ENCODE measurements around the gene SYNCRIP. TPM values are rescaled to one million over a fixed set of nuclear protein-coding genes. Genes with fewer than 3 reads are reported as not detected.
"Not testable (repeated sequence)": the region's sequence is repeated elsewhere in the genome, so short reads cannot be mapped to it uniquely, and the experiment has no call there.

SYNCRIP gene
- total RNA-seq, 1 donor from 2014 or later: 197 TPM

GRCh38 chr6:85580878-85581267 lies 61.8 kb downstream of the SYNCRIP start:
- Mint-ChIP-seq H3K4me1 (ENCODE audit: low read depth) (peaks cover 13% of the 10 kb centered on the region), H3K4me3 (ENCODE audit: low read depth) (no peak overlapping the region), H3K9me3 (peaks cover 49% of the 10 kb centered on the region), H3K27ac (no peak overlapping the region), H3K27me3 (ENCODE audit: low read depth) (no peaks in the 10 kb centered on the region), H3K36me3 (ENCODE audit: low read depth) (peaks cover 61% of the 10 kb centered on the region)
- no peak for DNase-seq (ENCODE audit: low spot score)
- intact Hi-C loops (cut with micrococcal nuclease): no loop called here

- H3K4me1 Mint-ChIP-seq (ENCODE audit: low read depth): peaks cover 15% of the 10 kb centered on the region
- peaks cover 55% of the 10 kb centered on the region for H3K36me3 Mint-ChIP-seq (ENCODE audit: low read depth)
- no peak overlapping the region for H3K27ac Mint-ChIP-seq
- DNase-seq (ENCODE audit: low spot score): no peak
- H3K9me3 Mint-ChIP-seq: peaks cover 44% of the 10 kb centered on the region
- no peaks in the 10 kb centered on the region for H3K27me3 Mint-ChIP-seq (ENCODE audit: low read depth)
- intact Hi-C loops (cut with micrococcal nuclease): no loop called here
- no peak overlapping the region for H3K4me3 Mint-ChIP-seq (ENCODE audit: low read depth)
Measured at GRCh38 chr6:85580118-85580877, 62.4 kb downstream of the SYNCRIP start.

- intact Hi-C loops (cut with micrococcal nuclease): no loop called here
- Mint-ChIP-seq H3K27me3 (ENCODE audit: low read depth) (no peaks in the 10 kb centered on the region), H3K9me3 (peaks cover 36% of the 10 kb centered on the region), H3K4me3 (ENCODE audit: low read depth) (no peak overlapping the region), H3K36me3 (ENCODE audit: low read depth) (peaks cover 48% of the 10 kb centered on the region), H3K4me1 (ENCODE audit: low read depth) (peaks cover 15% of the 10 kb centered on the region), H3K27ac (no peak overlapping the region)
- no peak for DNase-seq (ENCODE audit: low spot score)
Measured at GRCh38 chr6:85579581-85579980, 63.1 kb downstream of the SYNCRIP start.

DNA sequence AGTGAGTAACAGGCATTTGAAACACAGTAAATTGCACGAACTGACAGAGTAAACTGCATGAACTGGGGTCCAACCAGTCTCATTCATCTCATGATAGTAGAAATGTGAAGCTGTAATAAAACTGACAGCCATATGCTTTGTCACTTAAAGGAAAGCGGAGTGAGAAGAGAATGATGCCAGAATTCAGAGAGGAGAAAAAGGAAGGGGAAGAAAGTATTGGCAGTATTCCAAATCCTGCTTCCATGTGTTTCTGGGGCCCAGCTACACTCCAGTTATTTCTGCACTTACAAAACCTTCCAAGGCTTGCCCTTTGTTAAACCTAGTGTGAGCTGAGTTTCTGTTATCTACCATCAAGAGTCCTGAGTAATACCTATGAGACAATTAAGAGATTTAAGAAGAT lies 66.2 kb downstream of the SYNCRIP start:
- H3K4me1 Mint-ChIP-seq (ENCODE audit: low read depth): peaks cover 11% of the 10 kb centered on the region
- H3K36me3 Mint-ChIP-seq (ENCODE audit: low read depth): peaks cover 26% of the 10 kb centered on the region
- H3K9me3 Mint-ChIP-seq: peaks cover 5% of the 10 kb centered on the region
- intact Hi-C loops (cut with micrococcal nuclease): no loop called here
- no peak for DNase-seq (ENCODE audit: low spot score)
- H3K27ac Mint-ChIP-seq: no peak overlapping the region
- no peak overlapping the region for H3K4me3 Mint-ChIP-seq (ENCODE audit: low read depth)
- H3K27me3 Mint-ChIP-seq (ENCODE audit: low read depth): no peaks in the 10 kb centered on the region

DNA sequence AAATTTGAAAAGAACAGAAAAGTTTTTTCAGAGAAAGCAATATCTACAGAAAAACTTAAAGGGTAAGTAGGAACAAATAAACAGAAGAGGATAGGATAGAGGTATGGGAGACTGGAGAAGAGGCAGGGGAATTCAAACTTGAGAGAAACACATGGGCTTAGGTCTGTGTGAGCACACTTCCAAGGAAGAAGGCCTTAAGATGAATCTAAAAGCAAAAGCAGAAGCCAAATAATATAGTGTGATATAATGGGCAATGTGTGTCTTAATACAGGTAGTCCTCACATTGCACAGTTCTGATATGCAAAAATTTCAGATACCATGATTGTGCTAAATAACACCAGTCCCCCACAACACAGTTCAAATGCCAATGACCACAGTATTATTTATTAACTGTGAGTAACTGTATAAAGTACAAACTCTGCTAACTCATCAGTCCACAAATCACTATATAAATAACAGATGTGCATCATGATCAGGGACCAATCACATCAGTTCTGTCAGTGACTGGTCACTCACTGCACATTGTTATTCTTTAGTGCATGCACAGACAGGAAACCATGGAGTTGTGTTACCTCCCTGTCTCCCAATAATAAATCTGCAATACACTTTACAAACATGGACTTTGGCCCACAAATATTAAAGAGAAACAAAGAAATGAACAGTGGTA lies 67.6 kb downstream of the SYNCRIP start:
- no peak overlapping the region for H3K4me3 Mint-ChIP-seq (ENCODE audit: low read depth)
- no peak overlapping the region for H3K27ac Mint-ChIP-seq
- H3K36me3 Mint-ChIP-seq (ENCODE audit: low read depth): peaks cover 25% of the 10 kb centered on the region
- H3K9me3 Mint-ChIP-seq: no peaks in the 10 kb centered on the region
- no peaks in the 10 kb centered on the region for H3K27me3 Mint-ChIP-seq (ENCODE audit: low read depth)
- H3K4me1 Mint-ChIP-seq (ENCODE audit: low read depth): peaks cover 3% of the 10 kb centered on the region
- DNase-seq (ENCODE audit: low spot score): no peak
- intact Hi-C loops (cut with micrococcal nuclease): no loop called here

DNA sequence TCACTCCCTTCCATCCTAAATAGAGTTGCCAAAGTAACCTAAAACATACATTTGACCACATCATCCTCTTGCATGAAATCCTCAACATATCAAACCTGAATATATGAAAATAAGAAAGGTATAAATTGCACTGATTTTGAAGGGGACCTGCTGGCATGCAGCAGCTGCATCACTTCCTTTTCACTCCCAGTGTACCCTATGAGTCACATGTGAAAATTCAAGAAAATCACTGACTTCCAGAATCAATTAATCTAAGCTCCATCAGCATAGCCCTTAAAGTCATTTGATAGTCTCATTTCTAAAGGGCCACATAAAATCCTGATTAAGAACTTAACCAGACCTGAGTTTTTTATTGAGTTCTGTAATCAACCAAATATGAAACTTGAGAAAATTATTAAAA lies 73.4 kb downstream of the SYNCRIP start:
- no peaks in the 10 kb centered on the region for H3K27me3 Mint-ChIP-seq (ENCODE audit: low read depth)
- H3K4me1 Mint-ChIP-seq (ENCODE audit: low read depth): peaks cover 11% of the 10 kb centered on the region
- H3K36me3 Mint-ChIP-seq (ENCODE audit: low read depth): peaks cover 58% of the 10 kb centered on the region
- no peak for DNase-seq (ENCODE audit: low spot score)
- H3K9me3 Mint-ChIP-seq: peaks cover 1% of the 10 kb centered on the region
- intact Hi-C loops (cut with micrococcal nuclease): no loop called here
- no peak overlapping the region for H3K27ac Mint-ChIP-seq
- no peak overlapping the region for H3K4me3 Mint-ChIP-seq (ENCODE audit: low read depth)

DNA sequence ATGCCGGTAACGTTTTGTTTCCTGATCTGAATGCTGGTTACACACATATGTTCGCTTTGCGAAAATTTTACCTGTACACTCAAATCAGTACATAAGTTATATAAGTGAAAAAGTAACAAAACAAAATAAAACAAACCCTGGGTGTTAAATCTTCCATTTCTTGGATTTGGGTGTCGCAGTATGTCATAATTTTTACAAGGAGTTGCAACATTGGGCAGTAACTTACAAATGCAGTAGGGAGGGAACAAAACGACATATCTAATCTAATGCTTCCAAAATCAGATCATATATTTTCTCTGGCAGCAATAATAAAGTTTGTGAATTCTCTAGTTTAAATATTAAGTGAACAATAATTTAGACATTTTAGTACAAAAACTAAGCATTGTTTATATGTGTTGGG lies 74.3 kb downstream of the SYNCRIP start:
- intact Hi-C loops (cut with micrococcal nuclease): no loop called here
- no peaks in the 10 kb centered on the region for H3K27me3 Mint-ChIP-seq (ENCODE audit: low read depth)
- H3K9me3 Mint-ChIP-seq: peaks cover 5% of the 10 kb centered on the region
- H3K4me1 Mint-ChIP-seq (ENCODE audit: low read depth): peaks cover 11% of the 10 kb centered on the region
- peaks cover 67% of the 10 kb centered on the region for H3K36me3 Mint-ChIP-seq (ENCODE audit: low read depth)
- no peak overlapping the region for H3K4me3 Mint-ChIP-seq (ENCODE audit: low read depth)
- no peak overlapping the region for H3K27ac Mint-ChIP-seq
- DNase-seq (ENCODE audit: low spot score): no peak

GRCh38 chr6:85565736-85566135 lies 77.0 kb downstream of the SYNCRIP start:
- no peaks in the 10 kb centered on the region for H3K27me3 Mint-ChIP-seq (ENCODE audit: low read depth)
- peaks cover 11% of the 10 kb centered on the region for H3K4me1 Mint-ChIP-seq (ENCODE audit: low read depth)
- no peak overlapping the region for H3K27ac Mint-ChIP-seq
- intact Hi-C loops (cut with micrococcal nuclease): no loop called here
- no peak for DNase-seq (ENCODE audit: low spot score)
- H3K9me3 Mint-ChIP-seq: peaks cover 5% of the 10 kb centered on the region
- H3K36me3 Mint-ChIP-seq (ENCODE audit: low read depth): peaks cover 57% of the 10 kb centered on the region
- no peak overlapping the region for H3K4me3 Mint-ChIP-seq (ENCODE audit: low read depth)

GRCh38 chr6:85564223-85564622 lies 78.5 kb downstream of the SYNCRIP start:
- H3K27ac Mint-ChIP-seq; intact Hi-C loops (cut with micrococcal nuclease); H3K9me3 Mint-ChIP-seq; DNase-seq (ENCODE audit: low spot score); H3K4me3 Mint-ChIP-seq (ENCODE audit: low read depth); H3K4me1 Mint-ChIP-seq (ENCODE audit: low read depth); H3K27me3 Mint-ChIP-seq (ENCODE audit: low read depth): not testable (repeated sequence)
- peaks cover 60% of the 10 kb centered on the region for H3K36me3 Mint-ChIP-seq (ENCODE audit: low read depth)

Other genes with a start within 250 kb of the SYNCRIP start
- gene NT5E, start 192.8 kb downstream of the SYNCRIP start, total RNA-seq: 15.4 and 16.4 TPM in 2 replicates
- 57.5 and 59.7 TPM in 2 replicates for gene SNX14, start 49.0 kb downstream of the SYNCRIP start, total RNA-seq